GM23248 (cell line): ENCODE results near the gene KCNK18. TPM values are rescaled to one million over a fixed set of nuclear protein-coding genes. Genes with fewer than 3 reads are reported as not detected.
A peak's percentile ranks its signal among the peaks of the same experiment; 100 is the strongest.

Experiments
- DNase-seq: peaks from one replicate; pipeline ENCODE4 v3.0.0-alpha.2; 2015
- H2AFZ ChIP-seq: fragments of 200-600 bp; sonication (generic); 2 replicates; pipeline ENCODE4 v1.6.1; 2016; ENCODE audit warnings: antibody characterized with exemption
- H3F3A ChIP-seq: fragments of 200-600 bp; sonication (generic); 2 replicates; pipeline ENCODE4 v1.6.1; 2016; ENCODE audit warnings: mild to moderate bottlenecking, antibody characterized with exemption, mixed run types; ENCODE audit not compliant: insufficient read depth
- H3K27ac ChIP-seq: fragments of 200-600 bp; sonication (generic); 2 replicates; pipeline ENCODE4 v1.5.1; 2016; ENCODE audit warnings: mild to moderate bottlenecking
- H3K27me3 ChIP-seq: fragments of 200-600 bp; sonication (generic); replicated peaks from 2 replicates; pipeline ENCODE4 v1.6.1; 2016; ENCODE audit warnings: mild to moderate bottlenecking; ENCODE audit not compliant: insufficient read depth
- H3K36me3 ChIP-seq: fragments of 200-600 bp; sonication (generic); 2 replicates; pipeline ENCODE4 v1.6.1; 2016; ENCODE audit warnings: low read depth, mild to moderate bottlenecking
- H3K4me1 ChIP-seq: fragments of 200-600 bp; sonication (generic); 2 replicates; pipeline ENCODE4 v1.6.1; 2016; ENCODE audit warnings: mild to moderate bottlenecking; ENCODE audit not compliant: insufficient read depth
- H3K4me2 ChIP-seq: fragments of 200-600 bp; sonication (generic); one replicate; pipeline ENCODE4 v1.6.1; 2016; ENCODE audit warnings: mild to moderate bottlenecking; ENCODE audit not compliant: unreplicated experiment
- H3K4me3 ChIP-seq: fragments of 200-600 bp; sonication (generic); 2 replicates; pipeline ENCODE4 v1.5.1; 2016; ENCODE audit warnings: mild to moderate bottlenecking
- H3K79me2 ChIP-seq: fragments of 200-600 bp; sonication (generic); 2 replicates; pipeline ENCODE4 v1.6.1; 2016; ENCODE audit warnings: mild to moderate bottlenecking; ENCODE audit not compliant: insufficient read depth
- H3K9ac ChIP-seq: fragments of 200-600 bp; sonication (generic); 2 replicates; pipeline ENCODE4 v1.6.1; 2016; ENCODE audit warnings: mild to moderate bottlenecking
- H3K9me2 ChIP-seq: fragments of 200-600 bp; sonication (generic); 2 replicates; pipeline ENCODE4 v1.6.1; 2016; ENCODE audit warnings: mixed run types, mild to moderate bottlenecking, moderate library complexity; ENCODE audit not compliant: insufficient read depth
- H3K9me3 ChIP-seq: fragments of 200-600 bp; sonication (generic); one replicate; pipeline ENCODE4 v1.6.1; 2017; ENCODE audit warnings: low read depth
- H4K20me1 ChIP-seq: fragments of 200-600 bp; sonication (generic); 2 replicates; pipeline ENCODE4 v1.6.0; 2016; ENCODE audit not compliant: insufficient read depth
- EZH2 ChIP-seq: fragments of 200-600 bp; sonication (generic); IDR thresholded peaks from 2 replicates; pipeline ENCODE4 v1.6.1; 2018; ENCODE audit warnings: antibody characterized with exemption, mild to moderate bottlenecking; ENCODE audit not compliant: insufficient read depth, poor library complexity, severe bottlenecking
- EZH2phosphoT487 ChIP-seq: fragments of 200-600 bp; sonication (generic); IDR thresholded peaks from 2 replicates; pipeline ENCODE4 v1.6.1; 2018; ENCODE audit warnings: antibody characterized with exemption, moderate library complexity, mild to moderate bottlenecking, low read depth; ENCODE audit not compliant: insufficient read depth
- WGBS, 2 experiments: methylation state at CpG; one replicate each; pipeline ENCODE4 v1.1.6; 2015 to 2017; ENCODE audit warnings: low lambda C conversion rate in 2 of 2, low coverage in 1 of 2; ENCODE audit errors: missing lambda C conversion rate in 2 of 2; 5-methylcytosine and 5-hydroxymethylcytosine counted together
- in situ Hi-C: fragments of 300-500 bp; cut with MboI; formaldehyde crosslinking; loops from 2 replicates; pipeline ENCODE4 v1.15.0; 2020
- polyA plus RNA-seq: library from polyadenylated mRNA; unstranded; fragments of >200 nt; fragmentation: Nextera tagmentation; extraction: Ambion mirVana; gene quantifications from 2 replicates; pipeline ENCODE4 v1.2.1, GENCODE V29; 2016
- total RNA-seq: library from RNA; depleted of rRNA; stranded (reverse); fragments of >200 nt; shearing (Covaris generic); gene quantifications from 2 replicates; pipeline ENCODE4 v1.2.3, GENCODE V29; 2014

The KCNK18 gene
- total and polyA plus RNA-seq, 2 experiments from 2014 or later, result not detected

- Histone ChIP-seq H4K20me1 (no peaks in the 10 kb centered on the region), H3K9me2 (no peaks in the 10 kb centered on the region), H2AFZ (peak overlapping the region; percentile 35; the same call in 1 of the 2 replicates), H3K36me3 (no peaks in the 10 kb centered on the region), H3K4me2 (peak overlapping the region; percentile 73), H3K9me3 (no peaks in the 10 kb centered on the region), H3K27ac (no peak overlapping the region), H3F3A (no peaks in the 10 kb centered on the region), H3K4me1 (no peaks in the 10 kb centered on the region), H3K27me3 (peaks cover 39% of the 10 kb centered on the region), H3K79me2 (no peaks in the 10 kb centered on the region), H3K4me3 (peak overlapping the region; percentile 53), H3K9ac (no peak overlapping the region)
- in situ Hi-C loops, result no loop called here
- WGBS, 2 experiments, result 16 to 21% methylated on average over 22 to 29 of the region's 56 CpGs
- DNase-seq, result peak; percentile 57
- TF ChIP-seq EZH2phosphoT487 (no peak), EZH2 (peak; percentile 68)
Observed at GRCh38 chr10:117241541-117242462, 44.5 kb downstream of the KCNK18 start.

- no peak overlapping the region for H3K27ac ChIP-seq
Observed at GRCh38 chr10:117242463-117242832, 45.2 kb downstream of the KCNK18 start.

GRCh38 chr10:117246997-117247671 lies 49.8 kb downstream of the KCNK18 start:
- in situ Hi-C loops, result no loop called here
- TF ChIP-seq EZH2phosphoT487 (no peak), EZH2 (no peak)
- Histone ChIP-seq H3K4me2 (peak overlapping the region; percentile 29), H3F3A (peaks cover 14% of the 10 kb centered on the region), H3K9ac (no peak overlapping the region), H3K9me2 (no peaks in the 10 kb centered on the region), H3K4me1 (peaks cover 18% of the 10 kb centered on the region), H3K27me3 (peaks cover 12% of the 10 kb centered on the region), H3K4me3 (no peak overlapping the region), H3K79me2 (no peaks in the 10 kb centered on the region), H3K9me3 (no peaks in the 10 kb centered on the region), H3K36me3 (no peaks in the 10 kb centered on the region), H4K20me1 (no peaks in the 10 kb centered on the region), H2AFZ (no peak overlapping the region), H3K27ac (no peak overlapping the region)
- 7 to 9% methylated on average over 3 of the region's 3 CpGs for WGBS, 2 experiments
- peak; percentile 74 for DNase-seq

More at GRCh38 chr10:117242463-117242832, 45.2 kb downstream of the KCNK18 start:
- H2AFZ ChIP-seq, result no peak overlapping the region
- H3K4me2 ChIP-seq, result no peak overlapping the region
- H3K27me3 ChIP-seq, result peaks cover 38% of the 10 kb centered on the region
- TF ChIP-seq EZH2phosphoT487 (no peak), EZH2 (no peak)
- no peaks in the 10 kb centered on the region for H3K9me2 ChIP-seq
- WGBS, 2 experiments, result 89 to 90% methylated on average over 8 of the region's 8 CpGs
- no peaks in the 10 kb centered on the region for H3K79me2 ChIP-seq
- peaks cover 4% of the 10 kb centered on the region; the same call in 1 of the 2 replicates for H3K4me1 ChIP-seq
- in situ Hi-C loops, result no loop called here
- H3F3A ChIP-seq, result no peaks in the 10 kb centered on the region
- H3K9ac ChIP-seq, result no peak overlapping the region
- no peak for DNase-seq
- H4K20me1 ChIP-seq, result no peaks in the 10 kb centered on the region
- H3K36me3 ChIP-seq, result no peaks in the 10 kb centered on the region
- H3K4me3 ChIP-seq, result no peak overlapping the region
- no peaks in the 10 kb centered on the region for H3K9me3 ChIP-seq

GRCh38 chr10:117248750-117249465 lies 51.6 kb downstream of the KCNK18 start:
- TF ChIP-seq EZH2 (no peak), EZH2phosphoT487 (no peak)
- Histone ChIP-seq H4K20me1 (no peaks in the 10 kb centered on the region), H3K36me3 (no peaks in the 10 kb centered on the region), H3K4me3 (peak overlapping the region; percentile 50), H2AFZ (peak overlapping the region; percentile 64; the same call in 1 of the 2 replicates), H3K9me2 (no peaks in the 10 kb centered on the region), H3K27ac (peak overlapping the region; percentile 44), H3F3A (peaks cover 14% of the 10 kb centered on the region), H3K9ac (0 out of 2 replicates have a peak overlapping the region, but pooled peaks have one; percentile 38), H3K4me2 (peak overlapping the region; percentile 83), H3K27me3 (no peaks in the 10 kb centered on the region), H3K79me2 (no peaks in the 10 kb centered on the region), H3K4me1 (peaks cover 18% of the 10 kb centered on the region), H3K9me3 (no peaks in the 10 kb centered on the region)
- WGBS, 2 experiments, result 5% methylated on average over 10 of the region's 10 CpGs
- peak; percentile 86 for DNase-seq
- in situ Hi-C loops, result no loop called here
